ENCODE measurements around the gene WWOX.

The WWOX gene

DNA sequence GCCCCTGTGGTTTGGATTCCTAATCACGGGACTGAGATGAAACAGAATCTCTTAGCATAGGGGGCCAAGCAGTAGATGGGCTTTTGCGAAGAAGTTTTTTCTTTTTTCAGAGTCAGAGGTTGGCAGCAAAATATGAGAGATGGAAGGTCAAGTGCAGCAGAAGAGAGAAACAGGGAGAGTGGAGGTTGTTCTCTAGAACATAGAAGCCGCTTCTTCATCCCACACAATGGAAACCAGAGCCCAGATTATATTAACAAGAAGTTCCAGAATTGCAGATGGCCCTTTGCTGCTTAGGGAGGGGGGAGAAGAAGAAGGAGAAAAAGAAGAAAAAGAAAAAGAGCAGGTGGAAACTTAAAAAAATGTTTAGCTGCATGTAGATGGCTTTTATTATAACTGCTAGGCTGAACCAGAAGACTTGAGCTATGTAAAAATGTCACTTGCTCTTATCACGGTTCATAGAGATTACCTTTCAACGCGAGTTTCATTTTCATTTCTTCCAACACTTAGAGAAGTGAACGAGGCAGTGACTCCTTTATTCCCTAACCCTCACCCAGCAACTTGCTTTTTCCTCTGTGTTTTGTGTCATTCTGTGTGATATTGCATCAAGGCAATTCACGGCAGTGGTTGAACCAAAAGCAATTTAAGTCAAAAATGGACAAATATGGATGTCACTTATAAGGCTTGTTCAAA lies 737.5 kb downstream of the WWOX start:
- no peak for DNase-seq

- DNase-seq: no peak
Measured at GRCh38 chr16:78837706-78838105, 738.3 kb downstream of the WWOX start.

DNA sequence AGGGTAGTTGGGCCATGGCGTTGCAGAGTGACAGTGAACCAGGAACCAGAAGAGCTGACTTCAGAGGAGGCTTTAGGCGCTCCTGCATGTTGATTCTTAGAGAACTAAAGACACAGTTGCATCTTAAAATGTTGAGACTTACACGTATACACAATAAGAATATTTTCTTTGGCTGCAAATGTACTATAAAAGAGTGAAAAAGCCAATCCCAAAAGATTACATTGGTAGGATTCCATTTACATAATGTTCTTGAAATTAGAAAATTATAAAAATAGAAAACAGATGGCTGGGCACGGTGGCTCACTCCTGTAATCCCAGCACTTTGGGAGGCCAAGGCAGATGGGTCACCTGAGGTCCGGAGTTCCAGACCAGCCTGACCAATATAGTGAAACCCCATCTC lies 738.8 kb downstream of the WWOX start:
- no peak for DNase-seq

- DNase-seq: no peak
Measured at GRCh38 chr16:78842950-78843349, 743.5 kb downstream of the WWOX start.

DNA sequence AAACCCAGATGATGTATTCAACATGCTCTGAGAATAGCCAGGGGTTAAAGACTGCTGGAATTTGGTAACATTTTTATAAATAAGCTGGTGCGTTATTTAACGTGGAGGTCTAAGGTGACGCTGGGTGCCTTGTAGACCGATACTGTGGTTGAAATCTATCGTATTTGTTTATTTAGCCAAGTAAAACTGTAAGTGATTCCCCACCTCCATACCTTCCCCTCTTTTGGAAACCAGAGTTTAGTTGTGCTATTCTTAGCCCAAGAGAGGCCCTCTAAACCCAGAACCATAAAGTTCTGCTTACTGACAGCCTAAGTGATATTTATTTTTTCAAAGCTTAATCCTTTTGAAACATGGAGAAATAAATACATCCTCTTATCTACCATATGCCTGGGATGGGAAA lies 744.5 kb downstream of the WWOX start:
- DNase-seq: no peak

GRCh38 chr16:78844682-78845081 lies 745.2 kb downstream of the WWOX start:
- no peak for DNase-seq

- no peak for DNase-seq
Measured at GRCh38 chr16:78851266-78851665, 751.8 kb downstream of the WWOX start.

- DNase-seq: no peak
Measured at GRCh38 chr16:78852081-78852635, 752.7 kb downstream of the WWOX start.

GRCh38 chr16:78862022-78862421 lies 762.6 kb downstream of the WWOX start:
- DNase-seq: no peak

DNA sequence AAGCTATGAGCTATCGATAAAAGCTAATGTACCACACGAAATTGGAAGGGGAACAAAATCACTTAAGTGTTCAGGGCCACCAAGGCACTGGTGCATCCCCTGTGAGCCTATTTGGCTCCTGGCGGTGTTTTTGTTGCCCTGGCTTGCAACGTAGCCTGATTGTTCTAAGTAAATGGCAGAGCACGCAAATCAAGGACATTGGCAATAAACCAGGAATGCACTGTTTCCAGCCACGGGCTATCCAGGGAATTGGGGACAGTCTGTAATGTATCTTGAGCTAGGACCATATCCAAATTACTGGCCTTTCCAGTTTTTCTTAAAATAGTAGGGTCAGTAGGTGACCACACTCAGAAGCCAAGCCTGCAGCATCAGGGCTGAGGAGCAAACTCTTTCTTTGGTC lies 767.1 kb downstream of the WWOX start:
- no peak for DNase-seq

GRCh38 chr16:78869492-78869891 lies 770.0 kb downstream of the WWOX start:
- DNase-seq: no peak

DNA sequence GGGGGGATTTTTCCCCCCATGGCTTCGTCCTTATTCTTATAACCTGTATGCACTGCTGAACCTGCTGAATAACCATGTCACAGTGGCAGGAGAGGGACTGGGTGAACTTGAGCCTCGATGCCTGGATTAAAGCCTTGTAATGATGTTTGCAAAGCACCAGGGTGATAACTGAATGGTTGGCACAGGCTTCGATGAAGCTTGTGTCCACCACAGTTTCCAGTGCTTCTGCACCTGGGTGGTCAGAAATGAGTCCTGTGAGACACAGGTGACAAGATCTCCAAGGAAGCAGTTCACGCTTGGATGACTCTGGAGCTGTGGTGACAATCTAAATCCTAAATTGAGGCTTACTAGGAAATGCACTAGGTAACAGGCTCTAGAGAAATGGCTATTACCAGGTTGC lies 771.8 kb downstream of the WWOX start:
- DNase-seq: no peak

GRCh38 chr16:78876671-78877070 lies 777.2 kb downstream of the WWOX start:
- no peak for DNase-seq

DNA sequence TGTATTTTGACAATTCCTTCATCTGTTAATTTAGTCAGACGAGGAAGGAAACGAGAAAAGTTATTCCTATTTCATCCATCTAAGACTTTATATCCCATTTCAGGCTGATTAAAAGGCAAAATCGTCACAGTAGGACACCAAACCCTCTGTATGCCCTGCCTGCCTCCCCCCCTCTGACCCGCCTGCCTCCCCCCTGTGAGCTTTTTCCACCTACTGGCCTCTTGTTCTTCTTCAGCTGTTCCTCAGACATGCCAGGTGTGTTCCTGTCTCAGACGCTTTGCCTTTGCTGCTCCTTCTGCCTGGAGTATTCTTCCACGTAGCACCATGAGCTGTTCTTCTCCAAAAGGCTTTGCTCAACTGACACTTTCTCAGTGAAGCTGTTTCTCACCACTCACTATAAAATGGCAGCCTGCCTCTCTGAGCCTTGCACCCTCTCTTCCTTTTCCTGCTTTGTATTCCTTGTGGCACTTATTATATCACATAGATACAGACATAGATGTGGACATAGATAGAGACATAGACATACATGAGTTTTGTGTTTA lies 777.7 kb downstream of the WWOX start:
- DNase-seq: no peak

DNA sequence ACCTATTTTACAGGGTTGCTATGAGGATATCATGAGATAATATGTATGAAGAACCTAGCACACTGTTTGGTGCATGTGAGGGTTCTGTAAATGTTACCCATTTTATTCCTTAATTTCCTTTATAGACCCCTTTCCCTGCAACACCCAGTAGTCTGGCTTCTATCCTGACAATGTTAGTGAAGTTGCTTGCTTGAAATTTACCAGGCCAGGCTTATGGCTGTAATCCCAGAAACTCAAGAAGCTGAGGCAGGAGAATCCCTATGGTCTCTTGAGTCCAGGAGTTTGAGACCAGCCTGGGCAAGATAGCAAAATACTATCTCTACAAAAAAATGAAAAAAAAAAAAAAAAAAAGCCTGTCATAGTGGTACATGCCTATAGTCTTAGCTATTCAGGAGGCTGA lies 779.1 kb downstream of the WWOX start:
- DNase-seq: no peak

- DNase-seq: no peak
Measured at GRCh38 chr16:78879011-78879410, 779.6 kb downstream of the WWOX start.

DNA sequence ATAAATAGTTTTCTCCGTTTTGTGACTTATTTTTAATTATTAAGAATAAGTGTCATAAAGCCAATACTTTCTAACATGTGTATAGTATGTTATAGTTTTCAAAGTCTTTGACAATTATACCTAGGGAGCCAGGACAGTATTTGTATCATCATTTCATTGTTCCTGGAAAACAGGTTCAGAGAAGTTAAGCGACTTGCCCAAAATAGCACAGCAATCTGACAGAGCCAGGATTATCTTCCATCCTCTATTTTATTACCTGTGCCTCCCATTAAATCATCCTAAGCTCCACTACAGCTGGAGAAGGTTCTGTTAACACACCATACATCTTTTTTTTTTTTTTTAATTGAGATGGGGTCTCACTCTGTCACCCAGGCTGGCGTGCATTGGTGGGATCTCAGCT lies 782.7 kb downstream of the WWOX start:
- no peak for DNase-seq

GRCh38 chr16:78882751-78883150 lies 783.3 kb downstream of the WWOX start:
- DNase-seq: no peak

DNA sequence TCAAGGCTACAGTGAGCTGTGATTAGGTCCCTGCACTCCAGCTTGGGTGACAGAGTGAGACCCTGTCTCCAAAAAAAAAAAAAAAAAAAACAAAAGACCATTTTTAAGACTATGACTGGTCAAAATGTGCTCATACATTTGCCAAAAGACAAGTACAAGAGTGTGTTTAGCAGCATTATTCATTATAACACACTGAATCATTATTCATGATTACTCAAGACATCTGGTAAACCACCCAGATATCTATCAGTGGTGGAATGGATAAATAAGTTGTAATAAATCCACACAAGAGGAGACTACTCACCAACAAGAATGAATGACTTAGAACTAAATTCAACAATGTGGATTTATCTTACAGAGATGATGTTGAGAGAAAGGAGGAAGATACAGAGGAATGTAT lies 784.8 kb downstream of the WWOX start:
- no peak for DNase-seq

GRCh38 chr16:78889346-78889745 lies 789.9 kb downstream of the WWOX start:
- DNase-seq: no peak

DNA sequence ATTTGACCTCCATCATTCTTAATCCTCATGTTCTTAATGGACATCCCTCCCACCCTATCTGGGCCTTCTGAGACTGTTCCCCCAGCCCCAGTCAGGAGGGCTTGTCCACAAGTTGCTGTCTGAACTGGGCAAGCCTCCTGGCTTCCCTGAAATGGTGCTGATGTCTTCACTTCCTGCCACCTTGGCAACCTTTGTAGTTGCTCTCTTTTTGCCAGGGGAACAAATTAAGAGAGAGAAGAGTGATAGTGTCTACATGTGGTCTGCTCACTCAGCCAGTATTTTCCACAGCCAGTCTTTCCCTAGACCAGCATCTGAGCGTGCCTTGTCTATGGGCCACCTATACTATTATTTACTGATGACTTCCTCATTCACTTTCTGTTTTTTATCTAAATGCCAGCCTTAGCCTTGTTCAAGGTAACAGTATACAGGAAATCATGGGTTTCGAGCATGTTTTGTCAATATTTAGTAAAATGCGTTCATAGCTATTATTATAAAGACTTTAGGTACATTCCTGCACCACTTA lies 791.0 kb downstream of the WWOX start:
- no peak for DNase-seq

- no peak for DNase-seq
Measured at GRCh38 chr16:78892951-78893733, 793.7 kb downstream of the WWOX start.

- DNase-seq: no peak
Measured at GRCh38 chr16:78894886-78895285, 795.4 kb downstream of the WWOX start.

DNA sequence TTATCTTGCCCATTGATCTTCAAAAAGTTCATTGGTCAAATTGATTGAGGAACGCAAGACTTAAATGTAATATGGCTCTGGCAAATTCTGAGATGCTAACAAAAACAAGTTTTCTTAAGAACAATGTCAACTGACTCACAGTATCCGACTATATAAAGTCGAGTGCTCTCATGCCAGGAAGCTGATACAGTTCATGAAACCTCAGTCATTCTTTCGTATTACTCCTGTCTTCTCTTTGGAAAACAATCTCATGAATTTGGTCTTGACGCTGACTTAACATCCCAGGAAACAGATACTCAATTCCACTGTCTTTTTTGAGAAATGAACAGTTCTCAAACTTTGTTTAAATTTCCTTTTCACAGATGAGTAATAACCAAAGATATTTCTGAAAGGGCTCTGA lies 796.2 kb downstream of the WWOX start:
- no peak for DNase-seq

All from NCI-H69 (cell line).